H9 (cell line): ENCODE data around the gene TTC13. TPM values are rescaled to one million over a fixed set of nuclear protein-coding genes. Genes with fewer than 3 reads are reported as not detected.

Source experiments
- DNase-seq: peaks from one replicate; pipeline ENCODE4 v3.0.0-alpha.2; 2017
- H2AFZ ChIP-seq: one replicate; pipeline ENCODE4 v1.6.1; 2013; ENCODE audit warnings: mild to moderate bottlenecking, low read length, control low read depth, moderate library complexity
- H2AK5ac ChIP-seq: 2 replicates; pipeline ENCODE4 v1.6.1; 2013; ENCODE audit warnings: low read length, control low read depth, mixed read lengths; ENCODE audit not compliant: insufficient read length
- H2BK120ac ChIP-seq: one replicate; pipeline ENCODE4 v1.6.1; 2013; ENCODE audit warnings: low read depth, mild to moderate bottlenecking, low read length, control low read depth, inconsistent platforms; ENCODE audit not compliant: poor library complexity, severe bottlenecking
- H2BK12ac ChIP-seq: 2 replicates; pipeline ENCODE4 v1.6.1; 2013; ENCODE audit warnings: low read length, control low read depth, mixed read lengths, low read depth; ENCODE audit not compliant: insufficient read length
- H2BK15ac ChIP-seq: 2 replicates; pipeline ENCODE4 v1.6.1; 2013; ENCODE audit warnings: low read depth, low read length, control low read depth
- H2BK20ac ChIP-seq: one replicate; pipeline ENCODE4 v1.6.1; 2013; ENCODE audit warnings: low read depth, mild to moderate bottlenecking, low read length, control low read depth, inconsistent platforms; ENCODE audit not compliant: poor library complexity, severe bottlenecking
- H2BK5ac ChIP-seq: 2 replicates; pipeline ENCODE4 v1.6.1; 2013; ENCODE audit warnings: low read length, control low read depth, mixed read lengths; ENCODE audit not compliant: insufficient read length
- H3K14ac ChIP-seq: 2 replicates; pipeline ENCODE4 v1.6.1; 2013; ENCODE audit warnings: low read length, control low read depth; ENCODE audit not compliant: insufficient read depth
- H3K18ac ChIP-seq: 2 replicates; pipeline ENCODE4 v1.6.1; 2013; ENCODE audit warnings: low read depth, mild to moderate bottlenecking, mixed read lengths, low read length, control low read depth; ENCODE audit not compliant: insufficient read length
- H3K23ac ChIP-seq: 2 replicates; pipeline ENCODE4 v1.6.1; 2013; ENCODE audit warnings: low read length, control low read depth, mixed read lengths, low read depth; ENCODE audit not compliant: insufficient read length
- H3K23me2 ChIP-seq: 2 replicates; pipeline ENCODE4 v1.6.1; 2013; ENCODE audit warnings: low read depth, mild to moderate bottlenecking, mixed read lengths, low read length, control low read depth; ENCODE audit not compliant: insufficient read length, poor library complexity, severe bottlenecking
- H3K27ac ChIP-seq: 2 replicates; pipeline ENCODE4 v1.5.1; 2013; ENCODE audit warnings: low read length, control low read depth, mixed read lengths, low read depth; ENCODE audit not compliant: insufficient read length
- H3K27me3 ChIP-seq: 2 replicates; pipeline ENCODE4 v1.6.1; 2013; ENCODE audit warnings: low read length, control low read depth, inconsistent platforms; ENCODE audit not compliant: insufficient read depth
- H3K4ac ChIP-seq: 2 replicates; pipeline ENCODE4 v1.6.1; 2013; ENCODE audit warnings: low read depth, mild to moderate bottlenecking, control low read depth, inconsistent platforms, low read length, moderate library complexity
- H3K4me1 ChIP-seq: 2 replicates; pipeline ENCODE4 v1.6.1; 2013; ENCODE audit warnings: low read length, control low read depth, inconsistent platforms; ENCODE audit not compliant: insufficient read depth
- H3K4me2 ChIP-seq: 2 replicates; pipeline ENCODE4 v1.6.1; 2013; ENCODE audit warnings: low read length, control low read depth, mixed read lengths; ENCODE audit not compliant: insufficient read length, insufficient read depth
- H3K56ac ChIP-seq: 2 replicates; pipeline ENCODE4 v1.6.1; 2013; ENCODE audit warnings: low read depth, mild to moderate bottlenecking, mixed read lengths, low read length, control low read depth; ENCODE audit not compliant: insufficient read length
- H3K79me1 ChIP-seq: 2 replicates; pipeline ENCODE4 v1.6.1; 2013; ENCODE audit warnings: low read depth, mild to moderate bottlenecking, moderate library complexity, low read length, control low read depth, inconsistent platforms; ENCODE audit not compliant: insufficient read depth, poor library complexity, severe bottlenecking
- H3K79me2 ChIP-seq: 2 replicates; pipeline ENCODE4 v1.6.1; 2013; ENCODE audit warnings: low read length, control low read depth, inconsistent platforms; ENCODE audit not compliant: insufficient read depth
- H3K9ac ChIP-seq: 2 replicates; pipeline ENCODE4 v1.6.1; 2013; ENCODE audit warnings: low read length, control low read depth, mixed read lengths; ENCODE audit not compliant: insufficient read length; ENCODE audit errors: extremely low read depth
- H3K9me3 ChIP-seq: one replicate; pipeline ENCODE4 v1.6.1; 2013; ENCODE audit warnings: low read depth, low read length, inconsistent platforms; ENCODE audit not compliant: control insufficient read depth
- H3T11ph ChIP-seq: one replicate; pipeline ENCODE4 v1.6.1; 2013; ENCODE audit warnings: mild to moderate bottlenecking, low read length, control low read depth, inconsistent platforms
- H4K20me1 ChIP-seq: one replicate; pipeline ENCODE4 v1.6.1; 2013; ENCODE audit not compliant: control insufficient read depth, insufficient read length, insufficient read depth
- H4K5ac ChIP-seq: 2 replicates; pipeline ENCODE4 v1.6.1; 2013; ENCODE audit warnings: low read depth, mild to moderate bottlenecking, mixed read lengths, low read length, control low read depth; ENCODE audit not compliant: insufficient read length
- H4K8ac ChIP-seq: replicated peaks from 2 replicates; pipeline ENCODE4 v1.6.1; 2013; ENCODE audit warnings: low read length, control low read depth, mixed read lengths, low read depth; ENCODE audit not compliant: insufficient read length
- H4K91ac ChIP-seq: 2 replicates; pipeline ENCODE4 v1.6.1; 2013; ENCODE audit warnings: low read depth, mild to moderate bottlenecking, moderate library complexity, mixed read lengths, low read length, control low read depth; ENCODE audit not compliant: insufficient read length
- H3K27ac Mint-ChIP-seq, 3 experiments: 2 replicates in 2 of 3; 3 replicates in 1 of 3; pipeline ENCODE4 v1.8.0; 2020 to 2021; ENCODE audit warnings: mixed read lengths in 3 of 3, mild to moderate bottlenecking in 1 of 3, moderate library complexity in 1 of 3
- H3K27me3 Mint-ChIP-seq: 2 replicates; pipeline ENCODE4 v1.8.0; 2021; ENCODE audit warnings: low read depth, mild to moderate bottlenecking, moderate library complexity, mixed read lengths
- H3K36me3 Mint-ChIP-seq, 3 experiments: 2 replicates in 2 of 3; 3 replicates in 1 of 3; pipeline ENCODE4 v1.8.0; 2020 to 2021; ENCODE audit warnings: low read depth in 3 of 3, mixed read lengths in 3 of 3; ENCODE audit not compliant: insufficient read depth in 1 of 3
- H3K4me1 Mint-ChIP-seq, 2 experiments: 2 replicates each; pipeline ENCODE4 v1.8.0; 2020; ENCODE audit warnings: mixed read lengths in 2 of 2
- H3K4me3 Mint-ChIP-seq, 2 experiments: 2 replicates in 1 of 2; 3 replicates in 1 of 2; pipeline ENCODE4 v1.8.0; 2020 to 2021; ENCODE audit warnings: mild to moderate bottlenecking in 2 of 2, mixed read lengths in 2 of 2, moderate library complexity in 1 of 2
- H3K9me3 Mint-ChIP-seq, 2 experiments: 2 replicates in 1 of 2; 3 replicates in 1 of 2; pipeline ENCODE4 v1.8.0; 2020; ENCODE audit warnings: mild to moderate bottlenecking in 2 of 2, mixed read lengths in 2 of 2, moderate library complexity in 1 of 2
- CTCF ChIP-seq: fragments of 200-600 bp; sonication (generic); conservative IDR thresholded peaks from 3 replicates; pipeline ENCODE4 v1.8.0; 2021; ENCODE audit warnings: antibody characterized with exemption, mild to moderate bottlenecking
- WGBS: extraction: QIAGEN DNeasy Blood & Tissue Kit; methylation state at CpG from one replicate; pipeline ENCODE4 v1.1.7; 2013; ENCODE audit warnings: missing lambda C conversion rate, low lambda C conversion rate, mixed read lengths; ENCODE audit not compliant: insufficient read length; ENCODE audit errors: extremely low coverage; 5-methylcytosine and 5-hydroxymethylcytosine counted together
- total RNA-seq: library from RNA; stranded (reverse); gene quantifications from 2 replicates; pipeline ENCODE4 v1.2.1, GENCODE V29; 2021

Gene TTC13
- total RNA-seq, 1 experiment from 2014 or later = 7.6 TPM

- peaks cover 4% of the 10 kb centered on the region; the same call in 1 of the 2 replicates for H3K27me3 Mint-ChIP-seq
- Histone ChIP-seq H3K14ac (no peak overlapping the region), H3K27me3 (no peaks in the 10 kb centered on the region), H3K9ac (no peak overlapping the region), H2BK5ac (no peak overlapping the region), H2BK20ac (no peak overlapping the region), H4K20me1 (no peaks in the 10 kb centered on the region), H3K79me2 (no peaks in the 10 kb centered on the region), H3K4me1 (no peaks in the 10 kb centered on the region), H2BK120ac (no peak overlapping the region), H3T11ph (no peak overlapping the region), H3K23ac (no peak overlapping the region), H3K23me2 (no peaks in the 10 kb centered on the region), H4K91ac (no peak overlapping the region), H3K56ac (no peak overlapping the region), H3K27ac (no peak overlapping the region), H3K4ac (no peak overlapping the region), H3K9me3 (no peaks in the 10 kb centered on the region), H3K4me2 (no peak overlapping the region), H2BK12ac (no peak overlapping the region), H4K8ac (no peak overlapping the region), H2AK5ac (no peak overlapping the region), H3K18ac (no peak overlapping the region), H4K5ac (no peak overlapping the region), H3K79me1 (no peaks in the 10 kb centered on the region), H2AFZ (no peak overlapping the region), H2BK15ac (no peak overlapping the region)
- no peaks in the 10 kb centered on the region for H3K9me3 Mint-ChIP-seq
- no peaks in the 10 kb centered on the region for H3K4me1 Mint-ChIP-seq
- no peak for DNase-seq
- no peak overlapping the region for H3K4me3 Mint-ChIP-seq
- no CpG with 5 or more reads among the region's 5 CpGs for WGBS
- no peak overlapping the region for H3K27ac Mint-ChIP-seq
- no peak for TF ChIP-seq CTCF
- no peaks in the 10 kb centered on the region; a peak in 1 of 7 replicates for H3K36me3 Mint-ChIP-seq
Observed at GRCh38 chr1:230905733-230906132, 72.9 kb downstream of the TTC13 start.
